LNCaP clone FGC (cell line): ENCODE measurements around the gene DLL1.

ENCODE experiments used
- DNase-seq: peaks from one replicate; pipeline ENCODE4 v3.0.0-alpha.2; 2011; ENCODE audit warnings: low read depth
- H3K4me3 ChIP-seq: 2 replicates; pipeline ENCODE4 v1.5.1; 2011; ENCODE audit warnings: mild to moderate bottlenecking, low read depth, low read length, control low read depth
- CTCF ChIP-seq: IDR thresholded peaks from 2 replicates; pipeline ENCODE4 v1.5.1; 2012; ENCODE audit warnings: mild to moderate bottlenecking; ENCODE audit not compliant: control insufficient read depth, insufficient read depth; ENCODE audit errors: extremely low read depth

DLL1 gene

DNA sequence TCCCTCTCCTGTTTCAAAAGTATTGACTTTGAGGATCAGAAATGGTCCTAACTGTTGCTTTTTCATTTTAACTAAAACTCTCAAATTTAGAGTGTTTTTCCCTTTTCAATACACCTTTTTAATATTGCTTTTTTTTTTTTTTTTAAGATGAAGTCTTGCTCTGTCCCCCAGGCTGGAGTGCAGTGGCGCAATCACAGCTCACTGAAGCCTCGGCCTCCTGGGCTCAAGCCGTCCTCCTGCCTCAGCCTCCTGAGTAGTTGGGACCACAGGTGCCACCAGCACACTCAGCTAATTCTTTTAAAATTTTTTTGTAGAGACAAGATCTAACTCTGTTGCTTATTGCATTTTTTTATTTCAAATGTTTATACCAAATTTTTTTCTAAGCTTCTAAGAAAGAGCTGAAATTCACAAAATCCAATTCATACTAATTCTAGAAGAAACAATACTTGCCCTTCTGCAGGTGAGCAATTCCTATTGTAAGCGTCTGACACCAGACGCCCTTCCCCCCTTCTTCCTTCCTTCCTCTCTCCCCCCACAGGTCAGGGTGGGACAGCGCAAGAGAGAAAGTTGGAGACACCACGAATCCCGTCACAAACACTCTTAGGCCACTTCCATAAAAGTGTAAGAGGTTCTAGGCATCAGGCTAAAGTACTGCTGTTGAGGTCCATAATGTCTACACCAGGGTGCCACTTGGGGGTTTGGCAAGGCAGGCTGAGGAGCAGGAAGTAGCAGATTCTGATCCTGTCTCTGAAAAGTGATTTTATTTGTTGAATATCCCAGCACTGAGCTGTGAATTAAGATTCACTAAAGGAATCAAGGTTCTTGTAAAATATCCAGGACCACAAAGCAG lies 12.8 kb downstream of the DLL1 start:
- no peak overlapping the region for H3K4me3 ChIP-seq
- no peak for TF ChIP-seq CTCF
- no peak for DNase-seq

GRCh38 chr6:170276369-170277057 lies 14.4 kb downstream of the DLL1 start:
- no peak for DNase-seq
- H3K4me3 ChIP-seq = no peak overlapping the region
- TF ChIP-seq CTCF = no peak

DNA sequence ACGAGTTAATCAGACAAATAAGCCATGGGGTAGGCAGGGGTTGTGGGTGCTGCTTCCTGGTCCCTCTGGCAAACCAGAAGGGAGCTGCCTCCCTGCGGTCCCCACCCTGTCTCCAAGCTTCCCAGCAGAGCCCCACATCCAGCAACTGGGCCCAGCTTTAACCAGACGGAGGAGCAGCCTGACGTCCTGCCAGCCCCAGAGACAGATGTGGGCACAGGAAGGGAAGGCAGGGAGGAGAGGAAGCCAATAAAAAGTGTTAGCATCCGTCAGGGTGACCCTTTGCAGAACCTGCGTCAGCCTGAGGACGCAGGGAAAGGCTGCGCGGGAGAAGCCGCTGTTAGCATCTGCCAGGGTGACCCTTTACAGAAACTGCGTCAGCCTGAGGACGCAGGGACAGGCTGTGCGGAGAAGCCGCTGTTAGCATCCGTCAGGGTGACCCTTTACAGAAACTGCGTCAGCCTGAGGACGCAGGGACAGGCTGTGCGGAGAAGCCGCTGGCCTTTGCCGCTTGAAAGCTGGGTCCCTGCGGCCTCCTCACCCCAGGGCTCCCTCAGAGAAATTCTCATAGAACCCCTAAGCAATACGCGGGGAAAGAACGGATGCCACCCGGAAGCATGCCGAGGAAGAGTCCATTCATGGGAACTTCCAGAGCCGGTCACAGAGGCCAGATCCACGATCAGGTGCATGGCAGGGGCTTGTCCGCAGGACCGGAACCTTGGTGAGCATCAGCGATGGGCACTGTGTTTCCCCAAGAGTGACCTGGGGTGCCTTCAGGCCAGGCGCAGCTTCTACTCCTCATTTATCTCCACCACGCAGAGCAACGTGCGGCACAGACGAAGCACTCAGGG lies 15.9 kb downstream of the DLL1 start:
- no peak for TF ChIP-seq CTCF
- no peak overlapping the region for H3K4me3 ChIP-seq
- no peak for DNase-seq

DNA sequence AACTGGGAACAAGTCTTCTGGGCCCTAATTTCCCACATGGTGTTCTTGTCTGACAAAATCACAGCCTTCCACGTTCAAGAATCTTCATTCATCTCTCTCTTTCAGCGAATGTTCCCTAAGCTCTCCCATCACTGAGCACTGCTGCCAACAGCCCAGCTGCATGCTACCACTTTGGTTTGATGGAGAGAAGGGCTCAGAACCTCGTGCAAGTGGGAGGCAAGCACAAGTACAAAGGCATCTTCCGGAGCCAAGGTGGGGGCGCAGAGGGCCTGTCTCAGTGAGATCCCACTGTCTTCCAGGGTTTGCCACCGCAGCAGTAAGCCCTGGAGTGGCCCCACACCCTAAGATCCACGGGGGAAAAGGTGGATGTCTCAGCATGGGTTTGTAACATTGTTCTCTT lies 17.2 kb downstream of the DLL1 start:
- no peak for TF ChIP-seq CTCF

DNA sequence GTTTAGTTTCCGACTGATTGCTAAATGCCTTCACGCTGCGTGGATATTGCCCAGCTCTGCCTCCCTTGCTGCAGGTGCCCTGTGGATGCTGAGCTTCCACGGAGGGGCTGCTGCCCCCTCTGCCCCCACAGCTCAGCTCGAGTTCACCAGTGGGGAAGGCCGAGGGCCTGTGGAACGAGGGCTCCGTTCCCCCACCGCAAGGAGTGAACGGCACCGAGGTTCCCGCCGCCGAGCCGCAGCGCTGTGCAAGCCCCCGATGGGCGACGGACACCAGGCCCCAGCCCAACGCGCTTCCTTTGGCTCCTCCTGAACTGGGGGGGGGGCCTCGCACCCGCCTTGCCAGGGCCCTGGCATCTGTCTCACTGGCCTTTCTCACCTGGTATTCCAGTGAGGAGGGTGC lies 17.7 kb downstream of the DLL1 start:
- no peak for TF ChIP-seq CTCF
- no peak for DNase-seq

More for the DNA sequence above, 17.2 kb downstream of the DLL1 start:
- no peak overlapping the region for H3K4me3 ChIP-seq
- no peak for DNase-seq

GRCh38 chr6:170272341-170273065 lies 18.4 kb downstream of the DLL1 start:
- no peak for DNase-seq
- H3K4me3 ChIP-seq = no peak overlapping the region
- TF ChIP-seq CTCF = no peak

More for the DNA sequence above, 17.7 kb downstream of the DLL1 start:
- no peak overlapping the region for H3K4me3 ChIP-seq
